OCI-M2 (cell line): ENCODE results near the gene GSX1.

Experiments used
- DNase-seq: peaks from one replicate; lab custom pipeline; 2025; ENCODE audit not compliant: unreplicated experiment; lab: John Stamatoyannopoulos, UW

GSX1 gene

DNA sequence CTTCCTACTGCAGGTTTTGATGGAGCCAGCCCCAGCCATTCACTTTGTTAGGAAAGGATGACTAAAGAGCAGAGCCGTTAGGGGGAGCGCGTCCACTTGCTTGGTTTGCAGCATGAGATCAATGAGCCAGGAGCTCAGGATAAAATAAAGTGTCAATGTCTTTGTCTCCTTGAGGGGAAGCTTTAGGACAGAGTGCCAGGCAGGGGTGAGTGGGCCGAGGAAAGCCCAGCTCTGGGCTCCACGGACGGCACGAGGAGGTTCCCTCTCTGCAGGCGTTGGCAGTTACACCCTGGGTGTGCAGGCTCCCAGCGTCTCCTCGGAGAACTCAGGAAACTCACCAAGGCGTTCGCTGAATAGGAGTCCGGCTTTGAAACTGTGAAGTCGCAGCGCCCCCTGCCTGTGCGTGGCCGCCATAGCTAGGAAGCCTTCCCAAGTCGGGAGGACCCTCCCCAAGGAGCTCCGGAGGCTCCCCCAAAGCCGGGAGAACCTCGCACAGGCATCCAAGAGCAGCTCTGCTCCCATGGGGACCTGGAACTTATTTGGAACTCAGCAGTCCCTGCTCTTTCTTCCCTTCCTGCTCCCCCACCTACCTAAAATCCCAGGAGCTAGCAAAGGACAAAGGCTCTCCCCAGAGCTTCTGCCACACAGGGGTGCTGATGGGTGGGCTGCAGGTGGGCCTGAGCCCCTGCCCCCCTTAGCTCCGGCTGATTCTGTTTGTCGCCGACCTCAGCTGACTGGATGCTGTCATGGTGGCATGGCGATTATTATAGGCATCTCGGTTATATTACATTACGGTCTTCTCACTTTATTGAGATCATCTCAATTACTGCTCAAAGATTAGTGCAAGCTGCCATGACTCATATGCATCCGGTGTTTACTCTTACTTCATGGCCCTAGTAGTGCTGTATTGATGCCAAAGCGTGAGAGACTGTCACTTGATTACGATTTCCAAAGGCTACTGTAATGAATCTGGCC, 34.4 kb downstream of the GSX1 start:
- DNase-seq, result peak; percentile 44

DNA sequence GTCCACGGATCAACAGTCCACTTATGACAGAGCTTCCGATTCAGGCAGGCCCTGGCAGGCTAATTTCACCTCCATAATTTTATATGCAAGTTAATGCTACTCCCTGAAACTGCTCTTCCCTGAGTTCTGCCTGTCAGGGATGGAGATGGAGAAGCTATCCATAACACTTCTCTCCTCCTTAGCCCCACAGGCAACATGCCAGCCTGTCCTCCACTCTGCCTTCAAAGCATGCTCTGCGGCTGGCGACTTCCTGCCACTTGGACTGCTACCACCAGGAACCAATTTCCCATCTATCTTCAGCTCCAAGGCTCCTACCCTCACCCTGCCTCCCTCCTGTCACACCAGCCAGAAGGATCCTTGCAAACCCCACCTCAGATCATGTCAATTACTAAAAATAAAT, 35.4 kb downstream of the GSX1 start:
- no peak for DNase-seq

DNA sequence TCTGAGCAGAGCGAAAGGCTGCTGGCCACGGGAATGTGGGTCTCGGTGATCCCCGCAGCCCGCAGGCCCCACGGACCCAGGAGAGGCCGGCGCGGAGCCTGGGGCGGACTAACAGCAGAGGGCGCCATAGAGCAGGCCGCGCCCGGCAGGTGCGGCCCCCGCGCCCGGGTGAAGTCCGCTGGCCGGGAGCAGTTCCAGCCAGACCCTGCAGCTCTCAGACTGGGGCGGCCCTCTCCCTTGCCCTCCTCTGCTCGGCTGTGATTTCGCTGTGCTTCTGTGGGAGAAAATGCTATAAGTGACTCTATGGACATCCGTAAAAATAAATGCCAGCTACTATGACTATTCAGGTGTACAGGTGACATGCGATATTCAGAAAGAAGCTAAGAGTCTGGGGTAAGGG, 37.7 kb downstream of the GSX1 start:
- no peak for DNase-seq

DNA sequence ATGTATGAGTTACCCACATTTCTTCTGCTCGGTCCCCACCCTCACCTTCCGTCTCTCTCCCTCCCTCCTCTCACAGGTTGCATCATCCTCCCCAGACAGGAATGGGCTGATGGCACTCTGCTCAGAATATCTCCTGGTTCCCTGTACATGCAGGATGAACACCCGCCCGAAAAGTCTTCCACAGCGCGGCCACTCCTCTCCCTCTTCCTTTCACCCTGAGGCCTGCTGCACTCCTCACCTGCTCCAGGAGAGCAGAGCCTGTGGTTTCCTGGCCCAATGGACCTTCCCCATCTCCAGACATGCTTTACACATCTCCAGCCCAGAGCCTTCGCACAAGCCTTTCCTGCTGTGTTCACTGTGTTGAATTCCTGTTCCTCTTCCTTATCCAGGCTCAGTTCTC, 40.9 kb downstream of the GSX1 start:
- DNase-seq, result no peak

DNA sequence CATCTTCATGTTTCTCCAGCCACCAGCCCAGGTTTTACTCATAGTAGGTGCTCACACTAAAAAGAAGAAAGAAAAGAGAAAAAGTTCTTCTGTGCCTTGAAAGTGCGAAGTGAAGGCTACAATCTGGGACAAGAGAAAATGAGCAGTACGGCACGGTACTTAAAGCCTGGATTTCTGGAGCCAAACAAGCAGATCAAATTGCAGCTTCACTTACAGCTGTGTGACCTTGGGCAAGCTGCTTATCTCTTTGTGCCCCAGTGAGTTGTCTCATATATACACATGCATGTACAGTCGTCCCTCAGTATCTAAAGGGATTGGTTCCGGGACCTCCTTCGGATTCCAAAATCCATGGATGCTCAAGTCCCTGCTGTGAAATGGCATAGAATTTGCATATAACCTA, 41.8 kb downstream of the GSX1 start:
- no peak for DNase-seq

DNA sequence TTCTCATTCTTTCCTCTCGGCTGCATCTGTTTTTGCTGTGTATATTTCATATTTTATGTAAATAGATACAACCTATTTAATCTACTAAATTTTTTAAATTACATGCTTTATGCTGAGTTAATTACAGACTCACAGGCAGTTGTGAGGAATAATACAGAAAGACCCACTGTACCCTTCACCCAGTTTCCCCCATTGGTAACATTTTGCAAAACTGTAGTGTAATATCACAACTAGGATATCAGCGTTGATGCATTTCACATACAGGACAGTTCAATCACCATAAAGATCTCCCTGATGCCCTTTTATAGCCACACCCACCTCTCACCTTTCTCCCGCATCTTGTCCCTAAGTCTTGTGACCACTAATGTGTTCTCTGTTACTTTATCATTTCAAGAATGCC, 43.5 kb downstream of the GSX1 start:
- no peak for DNase-seq

DNA sequence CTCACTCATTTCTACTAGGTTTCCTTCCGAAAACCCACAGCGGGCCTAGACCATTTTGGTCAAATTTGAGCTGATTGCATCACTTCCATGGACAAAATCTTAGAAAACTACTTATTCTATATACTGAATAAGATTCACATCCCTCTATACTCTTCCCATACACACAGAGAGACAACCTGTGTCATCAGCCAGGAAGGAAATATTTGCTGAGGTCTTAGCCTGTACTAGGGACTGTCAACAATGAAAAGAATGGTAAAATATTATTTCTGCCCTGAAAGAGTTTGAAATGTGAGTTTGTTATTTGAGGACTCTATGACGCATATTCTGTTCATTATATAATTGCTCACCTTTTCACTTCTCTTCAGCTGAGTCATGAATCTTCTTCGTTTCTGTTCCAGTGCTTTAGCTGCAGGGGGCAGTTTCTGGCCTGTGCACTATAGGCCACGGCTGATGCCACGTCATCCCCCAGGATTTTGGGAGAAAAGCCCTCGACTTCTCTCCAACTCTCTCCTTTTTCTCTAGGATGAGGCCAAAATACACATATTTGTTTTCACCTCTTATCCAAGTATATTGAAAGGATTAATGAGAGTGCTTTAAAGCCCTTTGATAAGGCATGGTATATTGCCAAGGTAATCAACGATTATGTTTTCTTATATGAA, 47.7 kb downstream of the GSX1 start:
- no peak for DNase-seq

DNA sequence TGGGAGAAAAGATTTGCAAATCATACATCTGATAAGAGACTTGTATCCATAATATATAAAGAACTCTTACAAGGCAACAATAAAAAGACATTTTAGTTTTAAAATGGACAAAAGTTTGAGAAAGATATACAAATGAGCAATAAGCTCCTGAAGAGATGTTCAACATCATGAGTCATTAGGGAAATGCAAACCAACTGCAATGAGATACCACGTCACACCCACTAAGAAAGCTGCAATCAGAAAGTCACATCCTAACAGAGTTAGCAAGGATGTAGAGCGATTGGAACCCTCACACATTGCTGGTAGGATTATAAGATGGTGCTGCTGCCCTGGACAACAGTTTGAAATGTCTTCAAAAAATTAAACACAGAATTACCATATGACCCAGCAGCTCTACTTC, 50.3 kb downstream of the GSX1 start:
- no peak for DNase-seq
